Esophagus muscularis mucosa (tissue), 4 donors: ENCODE data around the gene ANKRD29. TPM values are rescaled to one million over a fixed set of nuclear protein-coding genes. Genes with fewer than 3 reads are reported as not detected.

ENCODE experiments used
- DNase-seq: peaks from one replicate; pipeline ENCODE4 v3.0.0-alpha.2; 2017; ENCODE audit errors: extremely low spot score
- H3K27ac ChIP-seq, 4 donors: fragments of 200-600 bp; sonication (generic); replicated peaks in 1 of 4; 1 replicate in 3 of 4; 2 replicates in 1 of 4; pipeline ENCODE4 v1.5.1; 2016 to 2019; ENCODE audit warnings: mild to moderate bottlenecking in 1 of 4
- H3K27me3 ChIP-seq, 4 donors: fragments of 200-600 bp; sonication (generic); one replicate each; pipeline versions ENCODE4 v1.5.1 to v1.6.0; 2016 to 2019
- H3K36me3 ChIP-seq, 4 donors: fragments of 200-600 bp; sonication (generic); one replicate each; pipeline ENCODE4 v1.5.1; 2016 to 2019
- H3K4me1 ChIP-seq, 4 donors: fragments of 200-600 bp; sonication (generic); one replicate each; pipeline ENCODE4 v1.5.1; 2016 to 2019
- H3K4me3 ChIP-seq, 4 donors: fragments of 200-600 bp; sonication (generic); 1 replicate in 2 of 4; 2 replicates in 2 of 4; pipeline ENCODE4 v1.5.1; 2016 to 2019; ENCODE audit warnings: mild to moderate bottlenecking in 4 of 4, moderate library complexity in 1 of 4
- H3K9me3 ChIP-seq, 4 donors: fragments of 200-600 bp; sonication (generic); 1 replicate in 3 of 4; 2 replicates in 1 of 4; pipeline ENCODE4 v1.5.1; 2016 to 2019
- EP300 ChIP-seq: sonication (generic); formaldehyde crosslinking; IDR thresholded peaks from one replicate; pipeline ENCODE4 v1.6.1; 2017; ENCODE audit warnings: antibody characterized with exemption
- POLR2A ChIP-seq: fragments of 450-650 bp; IDR thresholded peaks from one replicate; pipeline ENCODE4 v1.6.1; 2017; ENCODE audit warnings: antibody characterized with exemption, moderate library complexity, mild to moderate bottlenecking, low read depth
- POLR2AphosphoS5 ChIP-seq, 2 donors: sonication (generic); formaldehyde crosslinking; IDR thresholded peaks; one replicate each; pipeline ENCODE4 v1.6.1; 2017; ENCODE audit warnings: antibody characterized with exemption in 2 of 2
- WGBS: methylation state at CpG from one replicate; pipeline ENCODE4 v1.1.5; 2018; 5-methylcytosine and 5-hydroxymethylcytosine counted together
- intact Hi-C: fragments of 100-400 bp; cut with DNase I; formaldehyde crosslinking; loops from one replicate; pipeline ENCODE4 v1.15.1; 2023
- total RNA-seq, 4 donors: library from RNA; depleted of rRNA; stranded (reverse); fragments of >200 nt; gene quantifications; one replicate each; pipeline versions ENCODE4 v1.1.0 to v1.2.1, GENCODE V29; 2016
- TF ChIP-seq, protein P1 (sequence below), 3 experiments: fragments of 200-600 bp in 2 of 3; fragments of 450-650 bp in 1 of 3; sonication (generic) in 2 of 3; IDR thresholded peaks; one replicate each; pipeline ENCODE4 v1.5.1; 2017 to 2019; ENCODE audit warnings: antibody characterized with exemption in 3 of 3, mild to moderate bottlenecking in 2 of 3, moderate library complexity in 1 of 3

The ANKRD29 gene
- total RNA-seq, 4 donors from 2014 or later, result 7.8 to 14.4 (median 10.9) TPM

DNA sequence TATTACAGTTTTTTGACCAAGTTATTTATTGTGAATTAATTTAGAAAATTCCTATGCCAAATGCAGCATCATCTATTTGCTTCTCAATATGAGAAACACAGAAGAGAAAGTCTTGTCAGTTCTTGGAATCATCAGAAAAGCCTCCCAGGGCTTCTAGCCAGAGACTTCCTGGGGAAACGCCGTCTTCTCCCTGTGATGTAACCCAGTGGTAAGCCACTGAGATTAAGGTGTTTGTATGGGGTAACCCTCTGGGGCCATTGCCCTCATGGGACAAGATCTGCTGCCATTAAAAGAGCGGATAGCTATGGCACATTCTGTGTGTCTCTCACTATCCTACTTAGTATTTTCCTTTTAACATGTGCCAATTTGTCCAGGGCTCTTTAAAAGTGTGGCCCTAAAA lies 28.0 kb downstream of the ANKRD29 start:
- intact Hi-C loops, result no loop called here
- WGBS, result 60% methylated on average over 3 of the region's 3 CpGs

DNA sequence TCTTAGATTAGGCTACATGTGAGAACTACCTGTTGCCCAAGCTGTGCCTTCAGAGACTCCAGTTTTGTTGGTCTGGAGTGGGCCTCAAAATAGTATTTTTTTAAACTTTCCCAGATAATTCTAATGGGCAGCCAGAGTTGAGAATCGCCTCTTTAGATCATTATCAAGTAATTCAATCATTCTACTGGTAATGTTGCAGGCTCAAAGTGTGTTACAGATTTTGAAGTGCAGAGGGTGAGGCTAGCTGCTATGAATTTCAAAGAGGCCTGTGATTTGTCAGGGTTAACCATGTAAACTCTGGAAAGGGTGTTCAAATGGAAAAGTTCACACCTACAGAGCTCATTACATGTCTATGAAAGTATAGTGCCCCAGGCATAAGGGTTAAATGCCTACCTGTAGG lies 30.1 kb downstream of the ANKRD29 start:
- Histone ChIP-seq H3K36me3 (peaks cover 0 to 5% (median 0%) of the 10 kb centered on the region in 4 donors), H3K4me3 (no peak overlapping the region), H3K27ac (no peak overlapping the region), H3K27me3 (no peaks in the 10 kb centered on the region), H3K9me3 (no peaks in the 10 kb centered on the region), H3K4me1 (peaks cover 0 to 5% (median 0%) of the 10 kb centered on the region in 4 donors)
- intact Hi-C loops, result no loop called here
- WGBS, result 100% methylated on average over 1 of the region's 1 CpG
- no peak for DNase-seq
- TF ChIP-seq POLR2AphosphoS5 (IDR thresholded peaks at IDR 0.05) (no peak), EP300 (no peak), POLR2A (no peak)
- TF ChIP-seq, protein P1, sequence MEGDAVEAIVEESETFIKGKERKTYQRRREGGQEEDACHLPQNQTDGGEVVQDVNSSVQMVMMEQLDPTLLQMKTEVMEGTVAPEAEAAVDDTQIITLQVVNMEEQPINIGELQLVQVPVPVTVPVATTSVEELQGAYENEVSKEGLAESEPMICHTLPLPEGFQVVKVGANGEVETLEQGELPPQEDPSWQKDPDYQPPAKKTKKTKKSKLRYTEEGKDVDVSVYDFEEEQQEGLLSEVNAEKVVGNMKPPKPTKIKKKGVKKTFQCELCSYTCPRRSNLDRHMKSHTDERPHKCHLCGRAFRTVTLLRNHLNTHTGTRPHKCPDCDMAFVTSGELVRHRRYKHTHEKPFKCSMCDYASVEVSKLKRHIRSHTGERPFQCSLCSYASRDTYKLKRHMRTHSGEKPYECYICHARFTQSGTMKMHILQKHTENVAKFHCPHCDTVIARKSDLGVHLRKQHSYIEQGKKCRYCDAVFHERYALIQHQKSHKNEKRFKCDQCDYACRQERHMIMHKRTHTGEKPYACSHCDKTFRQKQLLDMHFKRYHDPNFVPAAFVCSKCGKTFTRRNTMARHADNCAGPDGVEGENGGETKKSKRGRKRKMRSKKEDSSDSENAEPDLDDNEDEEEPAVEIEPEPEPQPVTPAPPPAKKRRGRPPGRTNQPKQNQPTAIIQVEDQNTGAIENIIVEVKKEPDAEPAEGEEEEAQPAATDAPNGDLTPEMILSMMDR (IDR thresholded peaks at IDR 0.05), result no peak

More for the DNA sequence above, 28.0 kb downstream of the ANKRD29 start:
- peaks cover 0 to under 1% (median 0%) of the 10 kb centered on the region in 4 donors for H3K36me3 ChIP-seq
- peaks cover 0 to 5% (median 0%) of the 10 kb centered on the region in 4 donors for H3K4me1 ChIP-seq
- TF ChIP-seq, protein P1 (IDR thresholded peaks at IDR 0.05), result no peak
- TF ChIP-seq EP300 (no peak), POLR2AphosphoS5 (IDR thresholded peaks at IDR 0.05) (no peak), POLR2A (no peak)
- H3K9me3 ChIP-seq, result no peaks in the 10 kb centered on the region
- no peak overlapping the region for H3K27ac ChIP-seq
- H3K4me3 ChIP-seq, result no peak overlapping the region
- no peak for DNase-seq
- H3K27me3 ChIP-seq, result no peaks in the 10 kb centered on the region

DNA sequence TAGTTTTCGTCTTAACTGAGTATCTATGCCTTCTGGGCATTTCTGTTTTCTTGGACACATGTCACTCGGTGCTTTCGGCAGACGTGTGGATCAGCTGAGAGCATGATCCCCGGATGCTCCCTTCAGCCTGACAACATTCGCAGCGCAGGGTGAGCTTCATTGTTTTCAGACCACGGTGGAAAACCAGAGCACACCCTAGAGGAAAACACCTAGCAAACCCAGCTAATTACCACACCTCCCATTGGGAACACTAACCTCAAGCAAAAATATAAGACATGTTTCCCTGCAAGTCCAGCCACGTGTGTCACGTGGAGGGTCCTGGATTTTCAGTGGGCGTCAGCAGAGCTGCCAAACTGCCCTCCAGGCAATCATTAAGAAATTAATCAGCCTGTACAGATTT lies 31.0 kb downstream of the ANKRD29 start:
- Histone ChIP-seq H3K27me3 (no peaks in the 10 kb centered on the region), H3K27ac (no peak overlapping the region), H3K36me3 (peaks cover 0 to 5% (median 0%) of the 10 kb centered on the region in 4 donors), H3K9me3 (no peaks in the 10 kb centered on the region), H3K4me3 (no peak overlapping the region), H3K4me1 (peaks cover 0 to 5% (median 0%) of the 10 kb centered on the region in 4 donors)
- no peak for TF ChIP-seq POLR2A
- no peak for TF ChIP-seq POLR2AphosphoS5 (IDR thresholded peaks at IDR 0.05)
- TF ChIP-seq, protein P1 (IDR thresholded peaks at IDR 0.05), result no peak
- TF ChIP-seq EP300, result no peak
- intact Hi-C loops, result no loop called here
- WGBS, result 58% methylated on average over 11 of the region's 11 CpGs
- no peak for DNase-seq

- peaks cover 0 to 5% (median 0%) of the 10 kb centered on the region in 4 donors for H3K36me3 ChIP-seq
- TF ChIP-seq POLR2A, result no peak
- no peaks in the 10 kb centered on the region for H3K27me3 ChIP-seq
- peaks cover 0 to 5% (median 0%) of the 10 kb centered on the region in 4 donors for H3K4me1 ChIP-seq
- H3K9me3 ChIP-seq, result no peaks in the 10 kb centered on the region
- 98% methylated on average over 5 of the region's 5 CpGs for WGBS
- intact Hi-C loops, result no loop called here
- H3K4me3 ChIP-seq, result no peak overlapping the region
- DNase-seq, result no peak
- no peak overlapping the region for H3K27ac ChIP-seq
Measured at GRCh38 chr18:23631312-23631711, 31.4 kb downstream of the ANKRD29 start.

GRCh38 chr18:23629444-23629946 lies 33.2 kb downstream of the ANKRD29 start:
- Histone ChIP-seq H3K36me3 (peaks cover 0 to 5% (median 0%) of the 10 kb centered on the region in 4 donors), H3K4me1 (peaks cover 0 to 5% (median 0%) of the 10 kb centered on the region in 4 donors), H3K9me3 (no peaks in the 10 kb centered on the region), H3K4me3 (no peak overlapping the region), H3K27me3 (no peaks in the 10 kb centered on the region), H3K27ac (no peak overlapping the region)
- TF ChIP-seq POLR2AphosphoS5 (IDR thresholded peaks at IDR 0.05), result no peak
- WGBS, result 97% methylated on average over 4 of the region's 4 CpGs
- intact Hi-C loops, result loop anchor here (5.0 to 10.0 kb wide), 2 partner anchors 285 to 488 kb away; no protein-coding TSS in a partner anchor
- no peak for DNase-seq

- H3K36me3 ChIP-seq, result peaks cover 0 to 5% (median 0%) of the 10 kb centered on the region in 4 donors
- no peak for DNase-seq
- H3K9me3 ChIP-seq, result no peaks in the 10 kb centered on the region
- no peak overlapping the region for H3K27ac ChIP-seq
- H3K27me3 ChIP-seq, result no peaks in the 10 kb centered on the region
- no peak for TF ChIP-seq POLR2A
- TF ChIP-seq, protein P1 (IDR thresholded peaks at IDR 0.05), result no peak
- TF ChIP-seq EP300, result no peak
- TF ChIP-seq POLR2AphosphoS5 (IDR thresholded peaks at IDR 0.05), result no peak
- peaks cover 0 to 5% (median 0%) of the 10 kb centered on the region in 4 donors for H3K4me1 ChIP-seq
- intact Hi-C loops, result loop anchor here (5.0 to 10.0 kb wide), 2 partner anchors 287 to 489 kb away; no protein-coding TSS in a partner anchor
- H3K4me3 ChIP-seq, result no peak overlapping the region
Measured at GRCh38 chr18:23627970-23628369, 34.7 kb downstream of the ANKRD29 start.
